Sigmoid colon (tissue), 7 donors: ENCODE measurements around the gene NUTF2. TPM values are rescaled to one million over a fixed set of nuclear protein-coding genes. Genes with fewer than 3 reads are reported as not detected.
"Not testable (repeated sequence)": the region's sequence is repeated elsewhere in the genome, so short reads cannot be mapped to it uniquely, and the experiment has no call there.

ENCODE experiments used
- DNase-seq: peaks from one replicate; pipeline ENCODE4 v3.0.0-alpha.2; 2019
- H3K27ac ChIP-seq, 4 donors: fragments of 200-600 bp; sonication (generic); one replicate each; pipeline ENCODE4 v1.5.1; 2016 to 2019; ENCODE audit warnings: mild to moderate bottlenecking in 1 of 4
- H3K27me3 ChIP-seq, 3 donors: fragments of 200-600 bp; sonication (generic); one replicate each; pipeline ENCODE4 v1.5.1; 2019; ENCODE audit warnings: mild to moderate bottlenecking in 1 of 3
- H3K36me3 ChIP-seq, 4 donors: fragments of 200-600 bp; sonication (generic); one replicate each; pipeline ENCODE4 v1.5.1; 2016 to 2019
- H3K4me1 ChIP-seq, 4 donors: fragments of 200-600 bp; sonication (generic); one replicate each; pipeline ENCODE4 v1.5.1; 2017 to 2019
- H3K4me3 ChIP-seq, 4 donors: fragments of 200-600 bp; sonication (generic); one replicate each; pipeline ENCODE4 v1.5.1; 2017 to 2019; ENCODE audit warnings: mild to moderate bottlenecking in 2 of 4, moderate library complexity in 1 of 4
- H3K9me3 ChIP-seq, 4 donors: fragments of 200-600 bp in 3 of 4; sonication (generic) in 3 of 4; one replicate each; pipeline versions ENCODE4 v1.5.1 to v1.6.1; 2013 to 2019
- EP300 ChIP-seq, 4 donors: sonication (generic); formaldehyde crosslinking; IDR thresholded peaks; one replicate each; pipeline ENCODE4 v1.6.1; 2017; ENCODE audit warnings: antibody characterized with exemption in 4 of 4
- POLR2A ChIP-seq, 2 donors: fragments of 450-650 bp; IDR thresholded peaks; one replicate each; pipeline ENCODE4 v1.6.1; 2016; ENCODE audit warnings: antibody characterized with exemption in 2 of 2, mild to moderate bottlenecking in 2 of 2, moderate library complexity in 2 of 2
- POLR2AphosphoS5 ChIP-seq, 4 donors: sonication (generic); formaldehyde crosslinking; IDR thresholded peaks; one replicate each; pipeline ENCODE4 v1.6.1; 2017; ENCODE audit warnings: antibody characterized with exemption in 4 of 4
- WGBS, 2 donors: extraction: QIAGEN DNeasy Blood & Tissue Kit; methylation state at CpG; one replicate each; pipeline ENCODE4 v1.1.7; 2013; 5-methylcytosine and 5-hydroxymethylcytosine counted together
- intact Hi-C: fragments of 100-400 bp; cut with DNase I; formaldehyde crosslinking; loops from one replicate; pipeline ENCODE4 v1.15.1; 2023
- polyA plus RNA-seq, 3 donors: library from polyadenylated mRNA; stranded (reverse); fragments of 200-250 nt; gene quantifications; one replicate each; pipeline ENCODE4 v1.2.3, GENCODE V29; 2013
- total RNA-seq, 4 donors: library from RNA; depleted of rRNA; stranded (reverse); fragments of >200 nt; gene quantifications; one replicate each; pipeline ENCODE4 v1.1.0, GENCODE V29; 2016
- TF ChIP-seq, protein P1 (sequence below), 4 experiments: fragments of 450-650 bp in 3 of 4; fragments of 200-600 bp in 1 of 4; IDR thresholded peaks; one replicate each; pipeline ENCODE4 v1.5.1; 2016 to 2019; ENCODE audit warnings: antibody characterized with exemption in 4 of 4, mild to moderate bottlenecking in 3 of 4, moderate library complexity in 2 of 4
- donor health status: healthy with polysubstance abuse.
- donor health status: Bipolar disorder and iron deficiency.
- donor health status: healthy.

The NUTF2 gene
- total and polyA plus RNA-seq, 7 donors = 50.8 to 115 (median 93.8) TPM

- no peak overlapping the region for H3K4me3 ChIP-seq
- no peaks in the 10 kb centered on the region for H3K9me3 ChIP-seq
- intact Hi-C loops = no loop called here
- peaks cover 0 to 4% (median 0%) of the 10 kb centered on the region in 4 donors for H3K4me1 ChIP-seq
- peaks cover 0 to 47% (median 20%) of the 10 kb centered on the region in 4 donors for H3K36me3 ChIP-seq
- no peak overlapping the region for H3K27ac ChIP-seq
- no peak for DNase-seq
- no peak for TF ChIP-seq POLR2A (IDR thresholded peaks at IDR 0.05)
- TF ChIP-seq, protein P1, sequence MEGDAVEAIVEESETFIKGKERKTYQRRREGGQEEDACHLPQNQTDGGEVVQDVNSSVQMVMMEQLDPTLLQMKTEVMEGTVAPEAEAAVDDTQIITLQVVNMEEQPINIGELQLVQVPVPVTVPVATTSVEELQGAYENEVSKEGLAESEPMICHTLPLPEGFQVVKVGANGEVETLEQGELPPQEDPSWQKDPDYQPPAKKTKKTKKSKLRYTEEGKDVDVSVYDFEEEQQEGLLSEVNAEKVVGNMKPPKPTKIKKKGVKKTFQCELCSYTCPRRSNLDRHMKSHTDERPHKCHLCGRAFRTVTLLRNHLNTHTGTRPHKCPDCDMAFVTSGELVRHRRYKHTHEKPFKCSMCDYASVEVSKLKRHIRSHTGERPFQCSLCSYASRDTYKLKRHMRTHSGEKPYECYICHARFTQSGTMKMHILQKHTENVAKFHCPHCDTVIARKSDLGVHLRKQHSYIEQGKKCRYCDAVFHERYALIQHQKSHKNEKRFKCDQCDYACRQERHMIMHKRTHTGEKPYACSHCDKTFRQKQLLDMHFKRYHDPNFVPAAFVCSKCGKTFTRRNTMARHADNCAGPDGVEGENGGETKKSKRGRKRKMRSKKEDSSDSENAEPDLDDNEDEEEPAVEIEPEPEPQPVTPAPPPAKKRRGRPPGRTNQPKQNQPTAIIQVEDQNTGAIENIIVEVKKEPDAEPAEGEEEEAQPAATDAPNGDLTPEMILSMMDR (IDR thresholded peaks at IDR 0.05) = no peak
- TF ChIP-seq POLR2AphosphoS5 (IDR thresholded peaks at IDR 0.05) = no peak
- TF ChIP-seq EP300 (IDR thresholded peaks at IDR 0.05) = no peak
- no peaks in the 10 kb centered on the region for H3K27me3 ChIP-seq
- 59 to 74% methylated on average over 2 of the region's 2 CpGs for WGBS, 2 donors
Observed at GRCh38 chr16:67910158-67910557, 63.4 kb downstream of the NUTF2 start.

DNA sequence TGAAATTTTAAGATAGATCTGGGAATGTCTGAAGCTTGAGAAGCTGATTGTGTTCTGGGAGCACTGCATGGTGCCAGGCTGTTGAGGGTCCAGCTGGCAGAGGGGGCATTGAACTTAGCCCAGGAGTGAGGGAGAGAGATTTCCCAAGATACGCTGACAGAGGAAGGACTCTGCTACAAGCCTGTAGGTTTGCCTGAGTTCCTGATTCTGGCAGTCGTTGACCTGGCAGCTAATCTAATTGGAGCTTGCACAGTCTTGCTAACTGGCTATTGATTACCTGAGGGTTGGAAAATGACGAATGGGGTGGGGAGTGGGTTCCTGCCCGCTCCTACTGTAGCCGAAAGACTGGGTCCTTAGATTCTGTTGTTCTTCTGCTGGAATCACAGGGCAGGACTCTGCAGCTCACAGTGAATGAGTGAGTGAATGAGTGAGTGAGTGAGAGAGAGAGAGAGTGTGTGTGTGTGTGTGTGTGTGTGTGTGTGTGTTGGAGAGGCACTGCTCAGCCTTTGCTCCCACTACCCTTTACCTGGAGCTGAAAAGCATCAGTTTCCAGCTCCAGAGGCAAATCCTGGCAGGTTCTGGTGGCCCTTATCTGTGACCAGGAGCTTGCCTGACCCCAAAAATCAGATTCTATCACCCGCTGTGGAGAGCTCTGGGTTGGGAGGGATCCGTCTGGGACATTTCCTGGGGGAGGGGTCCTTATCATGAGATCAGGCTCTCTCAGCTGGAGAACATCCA lies 68.2 kb downstream of the NUTF2 start:
- 83 to 86% methylated on average over 7 of the region's 7 CpGs for WGBS, 2 donors
- TF ChIP-seq POLR2A (IDR thresholded peaks at IDR 0.05) = no peak
- no peak for TF ChIP-seq POLR2AphosphoS5 (IDR thresholded peaks at IDR 0.05)
- TF ChIP-seq, protein P1 (IDR thresholded peaks at IDR 0.05) = no peak
- TF ChIP-seq EP300 (IDR thresholded peaks at IDR 0.05) = no peak
- no peaks in the 10 kb centered on the region for H3K9me3 ChIP-seq
- intact Hi-C loops = no loop called here
- H3K4me1 ChIP-seq = peaks cover 0 to 43% (median 30%) of the 10 kb centered on the region in 4 donors
- H3K4me3 ChIP-seq = no peak overlapping the region
- H3K27ac ChIP-seq = no peak overlapping the region
- peaks cover 0 to 48% (median 9%) of the 10 kb centered on the region in 4 donors for H3K36me3 ChIP-seq
- H3K27me3 ChIP-seq = no peaks in the 10 kb centered on the region
- no peak for DNase-seq

GRCh38 chr16:67915496-67915769 lies 68.7 kb downstream of the NUTF2 start:
- Histone ChIP-seq H3K4me1 (peaks cover 0 to 45% (median 33%) of the 10 kb centered on the region in 4 donors), H3K36me3 (peaks cover 0 to 43% (median 7%) of the 10 kb centered on the region in 4 donors)
- H3K27me3 ChIP-seq, H3K4me3 ChIP-seq, DNase-seq, H3K27ac ChIP-seq, H3K9me3 ChIP-seq, intact Hi-C loops: not testable (repeated sequence)
- WGBS, 2 donors = 83 to 84% methylated on average over 2 of the region's 2 CpGs

DNA sequence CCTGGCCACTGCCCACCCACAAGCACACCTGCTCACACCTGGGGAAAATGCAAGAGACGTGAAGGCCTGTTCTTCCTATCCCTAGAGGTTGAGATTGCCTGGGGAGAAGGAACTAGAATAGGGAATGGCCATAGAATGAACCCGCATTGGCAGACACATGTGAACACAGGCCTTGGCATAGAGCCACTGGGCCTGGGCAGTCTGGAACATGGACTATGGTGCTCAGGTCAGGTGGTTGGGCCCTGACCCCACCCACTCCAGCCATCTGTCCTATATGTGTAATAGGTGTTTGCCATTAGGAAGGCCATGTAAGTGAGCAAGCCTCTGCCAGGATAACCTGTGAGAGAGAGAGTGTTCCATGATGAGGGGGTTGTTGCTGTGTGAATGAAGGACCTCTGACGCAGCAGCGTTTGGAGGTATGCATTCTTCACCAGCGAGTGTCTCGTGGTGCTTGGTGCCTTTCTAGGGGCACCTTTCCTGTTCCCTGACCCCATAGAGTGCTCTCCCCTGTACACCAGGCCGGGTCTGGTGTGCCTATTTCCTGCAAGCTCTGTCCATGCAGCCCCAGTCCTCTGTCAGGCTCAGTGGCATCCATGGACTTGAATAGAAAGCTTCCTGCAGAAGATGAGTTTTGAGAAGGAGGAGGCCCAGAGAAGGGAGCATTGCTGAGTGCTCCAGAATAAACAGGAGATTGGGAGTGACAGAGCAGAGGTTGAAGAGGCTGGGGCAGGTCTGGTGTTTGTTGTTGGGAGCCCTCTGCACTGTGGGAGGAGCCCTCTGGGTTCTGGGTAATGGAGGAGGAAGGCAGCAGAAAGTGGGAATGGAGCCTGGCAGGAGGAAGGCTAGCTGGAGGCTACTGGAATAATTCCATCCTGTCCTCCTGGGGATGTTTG lies 69.3 kb downstream of the NUTF2 start:
- TF ChIP-seq POLR2AphosphoS5 (IDR thresholded peaks at IDR 0.05) = no peak
- TF ChIP-seq POLR2A (IDR thresholded peaks at IDR 0.05) = no peak
- TF ChIP-seq, protein P1 (IDR thresholded peaks at IDR 0.05) = no peak
- TF ChIP-seq EP300 (IDR thresholded peaks at IDR 0.05) = no peak

More for the DNA sequence above, 69.3 kb downstream of the NUTF2 start:
- Histone ChIP-seq H3K27ac (peak overlapping the region in 2 of 4 donors; percentile 73), H3K9me3 (no peaks in the 10 kb centered on the region), H3K4me1 (peaks cover 0 to 43% (median 33%) of the 10 kb centered on the region in 4 donors), H3K36me3 (peaks cover 0 to 37% (median 2%) of the 10 kb centered on the region in 4 donors), H3K27me3 (no peaks in the 10 kb centered on the region), H3K4me3 (no peak overlapping the region)
- WGBS, 2 donors = 73 to 85% methylated on average over 7 of the region's 7 CpGs
- intact Hi-C loops = no loop called here
- DNase-seq = no peak
